ENCODE measurements around the gene MBNL1. TPM values are rescaled to one million over a fixed set of nuclear protein-coding genes. Genes with fewer than 3 reads are reported as not detected.

The MBNL1 gene
- total and polyA plus RNA-seq, 2 of the 13 experiments (the other 11 are each of a cell fraction or from before 2014, with no cell fraction given): 27.1 to 55.4 TPM

DNA sequence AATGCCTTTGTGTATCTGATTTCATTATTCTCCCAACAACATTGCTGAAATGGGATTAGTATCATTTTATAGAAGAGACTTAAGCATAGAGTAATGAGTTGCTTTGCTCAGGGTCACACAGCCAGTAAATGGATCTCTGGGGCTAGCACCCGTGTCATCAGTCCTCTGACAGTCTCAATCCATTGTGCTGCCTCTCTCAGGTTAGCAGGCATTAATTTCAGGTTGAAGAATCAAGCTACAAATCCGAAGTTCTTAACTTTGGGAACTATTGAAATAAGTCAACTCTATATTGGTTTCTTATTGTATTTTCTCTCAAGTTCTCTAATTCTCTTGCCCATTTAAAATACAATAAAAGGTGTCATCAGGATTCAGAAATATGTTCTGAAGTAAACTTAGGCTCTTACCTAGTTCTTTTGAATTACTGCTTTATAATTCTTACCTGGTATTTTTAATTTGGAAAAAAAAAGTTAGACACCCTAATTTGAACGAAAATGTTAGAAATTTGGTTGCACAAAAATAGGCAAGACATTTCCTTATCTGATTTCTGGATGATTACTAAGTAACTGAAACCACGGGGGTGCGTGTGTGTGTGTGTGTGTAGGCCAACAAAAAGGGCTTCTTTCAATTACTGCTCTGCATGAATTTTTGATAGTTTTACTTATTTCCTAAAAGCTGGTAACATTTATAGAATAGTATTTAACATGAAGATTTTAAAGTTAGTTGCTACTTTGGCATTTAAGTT lies 189.8 kb downstream of the MBNL1 start (continued):
- TF ChIP-seq ZNF564 (CRISPR knock-in tag; IDR thresholded peaks at IDR 0.05) (no peak), SP1 (IDR thresholded peaks at IDR 0.05) (no peak), SP1 (CRISPR knock-in tag; IDR thresholded peaks at IDR 0.05) (no peak), PPARG (CRISPR knock-in tag; conservative IDR thresholded peaks at IDR 0.05) (no peak), ZNF616 (CRISPR knock-in tag; IDR thresholded peaks at IDR 0.05; ENCODE audit: low read depth) (no peak)
- TF ChIP-seq, protein P1, sequence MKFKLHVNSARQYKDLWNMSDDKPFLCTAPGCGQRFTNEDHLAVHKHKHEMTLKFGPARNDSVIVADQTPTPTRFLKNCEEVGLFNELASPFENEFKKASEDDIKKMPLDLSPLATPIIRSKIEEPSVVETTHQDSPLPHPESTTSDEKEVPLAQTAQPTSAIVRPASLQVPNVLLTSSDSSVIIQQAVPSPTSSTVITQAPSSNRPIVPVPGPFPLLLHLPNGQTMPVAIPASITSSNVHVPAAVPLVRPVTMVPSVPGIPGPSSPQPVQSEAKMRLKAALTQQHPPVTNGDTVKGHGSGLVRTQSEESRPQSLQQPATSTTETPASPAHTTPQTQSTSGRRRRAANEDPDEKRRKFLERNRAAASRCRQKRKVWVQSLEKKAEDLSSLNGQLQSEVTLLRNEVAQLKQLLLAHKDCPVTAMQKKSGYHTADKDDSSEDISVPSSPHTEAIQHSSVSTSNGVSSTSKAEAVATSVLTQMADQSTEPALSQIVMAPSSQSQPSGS (CRISPR knock-in tag; IDR thresholded peaks at IDR 0.05): no peak

DNA sequence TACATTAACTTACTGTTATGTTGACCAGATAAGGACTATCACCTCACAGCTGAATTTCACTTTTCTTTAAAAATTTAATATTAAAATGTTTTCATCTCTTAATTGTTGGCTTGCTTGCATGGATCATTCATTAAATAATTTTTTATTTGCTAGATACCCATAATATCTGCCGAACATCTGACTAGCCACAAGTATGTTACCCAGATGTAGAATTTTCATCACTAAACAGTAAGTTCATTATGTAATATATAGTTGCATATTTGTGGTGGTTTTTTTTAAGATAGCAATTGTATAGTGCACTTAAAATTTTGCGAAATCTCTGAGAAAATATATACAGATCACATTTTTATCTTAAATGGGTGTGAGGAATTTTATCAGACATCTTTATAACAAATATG lies 190.4 kb downstream of the MBNL1 start:
- no peaks in the 10 kb centered on the region for H3K9me3 ChIP-seq (ENCODE audit: low read length)
- WGBS (ENCODE audit: low lambda C conversion rate): 98% methylated on average over 2 of the region's 2 CpGs
- no peak overlapping the region for H3K4me3 ChIP-seq (replicated peaks in 1 of 3; ENCODE audit: insufficient read depth in 1 of 3, low read depth in 2 of 3, low read length in 3 of 3)
- ChIA-PET POLR2A (no interaction called here), CTCF (ENCODE audit: low intra/inter-chr PET ratio, low total read pairs) (no interaction called here)
- no peak overlapping the region for H3K9ac ChIP-seq (ENCODE audit: insufficient read depth, low read depth, low read length)
- no peaks in the 10 kb centered on the region for H4K20me1 ChIP-seq (ENCODE audit: insufficient read depth, low read length)
- H3K4me1 ChIP-seq (ENCODE audit: insufficient read depth, low read length): no peaks in the 10 kb centered on the region
- no peak for DNase-seq (ENCODE audit: low spot score)
- ATAC-seq: no peak
- no peak overlapping the region for H3K27ac ChIP-seq (ENCODE audit: extremely low read length, insufficient read depth, low read length)
- in situ Hi-C loops (cut with HindIII; ENCODE audit: extremely low pct_ligation_motif_present, low pct_unique_long_range_greater_than_20kb): no loop called here
- no TSS peak for BruUV-seq (replicated peaks)
- H3K36me3 ChIP-seq (replicated peaks in 1 of 2; ENCODE audit: control insufficient read depth in 1 of 2, insufficient read depth in 2 of 2, low read length in 2 of 2): peaks cover 5 to 48% of the 10 kb centered on the region in 2 experiments; a peak in 4 of 5 replicates
- no peak overlapping the region for H2AFZ ChIP-seq (ENCODE audit: low read length)
- intact Hi-C loops (cut with micrococcal nuclease; ENCODE audit: unreplicated experiment): no loop called here
- FAIRE-seq: no peak
- no peaks in the 10 kb centered on the region for H3K27me3 ChIP-seq (ENCODE audit: control insufficient read depth in 1 of 2, insufficient read depth in 2 of 2, low read length in 2 of 2)
- H3K4me2 ChIP-seq (ENCODE audit: low read depth, low read length): no peak overlapping the region
- H3K79me2 ChIP-seq (ENCODE audit: insufficient read depth, low read length): no peaks in the 10 kb centered on the region
- TF ChIP-seq HES4 (CRISPR knock-in tag; IDR thresholded peaks at IDR 0.05; ENCODE audit: borderline replicate concordance): no peak
- TF ChIP-seq THAP11 (CRISPR knock-in tag; IDR thresholded peaks at IDR 0.05): no peak
- TF ChIP-seq U2AF2 (IDR thresholded peaks at IDR 0.05; ENCODE audit: low read depth, low read length): no peak
